Kidney (tissue), 14 donors: ENCODE measurements around the gene DNMBP. TPM values are rescaled to one million over a fixed set of nuclear protein-coding genes. Genes with fewer than 3 reads are reported as not detected.
"Not testable (repeated sequence)": the region's sequence is repeated elsewhere in the genome, so short reads cannot be mapped to it uniquely, and the experiment has no call there.

Experiments used
- DNase-seq, 5 donors: peaks; one replicate each; pipeline ENCODE4 v3.0.0-alpha.2; 2013 to 2020
- FAIRE-seq: peaks from 2 replicates; lab custom pipeline; 2012; peaks lifted over from hg19 to GRCh38; lab: Jason Lieb, UNC
- H3K27ac ChIP-seq, 2 donors: one replicate each; pipeline ENCODE4 v1.7.0; 2013; ENCODE audit warnings: low read depth in 2 of 2, low read length in 2 of 2, inconsistent platforms in 1 of 2
- H3K27me3 ChIP-seq: one replicate; pipeline ENCODE4 v1.7.1; 2013; ENCODE audit warnings: low read length, inconsistent platforms; ENCODE audit not compliant: control insufficient read depth, insufficient read depth
- H3K36me3 ChIP-seq, 3 donors: one replicate each; pipeline versions ENCODE4 v1.7.0 to v1.7.1; 2013; ENCODE audit warnings: low read length in 3 of 3, control low read depth in 1 of 3, inconsistent platforms in 1 of 3; ENCODE audit not compliant: insufficient read depth in 3 of 3, control insufficient read depth in 2 of 3
- H3K4me1 ChIP-seq, 3 donors: one replicate each; pipeline versions ENCODE4 v1.7.0 to v1.7.1; 2013; ENCODE audit warnings: low read length in 3 of 3, inconsistent platforms in 1 of 3, low read depth in 1 of 3; ENCODE audit not compliant: control insufficient read depth in 2 of 3, insufficient read depth in 2 of 3
- H3K4me3 ChIP-seq, 3 donors: one replicate each; pipeline versions ENCODE4 v1.7.0 to v1.8.1; 2013; ENCODE audit warnings: low read length in 3 of 3, control low read depth in 1 of 3, inconsistent platforms in 1 of 3
- H3K9ac ChIP-seq, 3 donors: one replicate each; pipeline versions ENCODE4 v1.7.0 to v1.7.1; 2013; ENCODE audit warnings: low read length in 3 of 3, control low read depth in 1 of 3, inconsistent platforms in 1 of 3
- H3K9me3 ChIP-seq, 3 donors: one replicate each; pipeline versions ENCODE4 v1.7.0 to v1.7.1; 2013; ENCODE audit warnings: low read length in 3 of 3, control low read depth in 1 of 3, inconsistent platforms in 1 of 3; ENCODE audit not compliant: control insufficient read depth in 2 of 3, insufficient read depth in 1 of 3
- intact Hi-C: fragments of 100-400 bp; cut with DNase I; formaldehyde crosslinking; loops from one replicate; pipeline ENCODE4 v1.11.1; 2022
- polyA plus RNA-seq: library from polyadenylated mRNA; stranded (reverse); fragments of 350-450 nt; fragmentation: Illumina TruSeq; extraction: RNeasy Lipid Tissue Mini Kit (QIAGEN cat#74804); gene quantifications from one replicate; pipeline ENCODE4 v1.2.3, GENCODE V29; 2014; ENCODE audit warnings: low read depth, low replicate concordance; ENCODE audit not compliant: insufficient read depth
- total RNA-seq: library from RNA; stranded (reverse); fragmentation: NEBNext Ultra II Directional; extraction: Animal tissue kit (Norgen Biotek cat#: 25700); gene quantifications from one replicate; pipeline ENCODE4 v1.2.1, GENCODE V29; 2021
- TF ChIP-seq, protein P1 (sequence below): IDR thresholded peaks from 3 replicates; pipeline ENCODE4 v1.5.1; 2012; ENCODE audit warnings: mild to moderate bottlenecking, moderate library complexity, borderline replicate concordance; ENCODE audit not compliant: insufficient read depth; ENCODE audit errors: extremely low read depth
- donor health status: control.
- donor health status: control.
- donor health status: control.
- donor health status: control.
- donor health status: control.
- donor health status: DM: yes; HTN: yes; CAD: no.
- donor health status: Normal renal cell carcinoma (clear cell type).

DNMBP gene
- total and polyA plus RNA-seq, 2 donors from 2014 or later: 11.6 to 23.7 TPM

DNA sequence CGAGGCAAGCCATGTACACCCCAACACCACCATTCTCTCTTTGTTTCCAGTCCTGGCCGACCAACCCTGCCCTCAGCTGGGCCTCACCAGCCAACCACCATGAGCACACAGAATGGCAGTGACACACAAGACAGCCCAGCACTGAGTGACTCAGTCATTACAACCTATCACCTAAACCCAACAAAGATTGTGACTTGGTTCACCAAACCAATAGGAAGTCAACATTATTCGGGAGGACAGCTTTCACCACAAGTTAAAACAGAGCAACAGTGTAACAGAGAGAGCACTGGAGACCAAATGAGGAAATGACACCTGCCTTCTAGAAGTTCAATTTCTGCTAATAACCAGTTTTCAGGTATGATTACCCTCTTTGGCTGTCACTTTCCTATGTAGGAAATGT is 72.1 kb downstream of the DNMBP start:
- intact Hi-C loops: no loop called here
- Histone ChIP-seq H3K4me3 (no peak overlapping the region), H3K27ac (no peak overlapping the region), H3K9me3 (no peaks in the 10 kb centered on the region), H3K27me3 (no peaks in the 10 kb centered on the region), H3K4me1 (peaks cover 0 to 5% (median 0%) of the 10 kb centered on the region in 3 donors), H3K36me3 (no peaks in the 10 kb centered on the region), H3K9ac (no peak overlapping the region)
- DNase-seq: no peak
- TF ChIP-seq, protein P1, sequence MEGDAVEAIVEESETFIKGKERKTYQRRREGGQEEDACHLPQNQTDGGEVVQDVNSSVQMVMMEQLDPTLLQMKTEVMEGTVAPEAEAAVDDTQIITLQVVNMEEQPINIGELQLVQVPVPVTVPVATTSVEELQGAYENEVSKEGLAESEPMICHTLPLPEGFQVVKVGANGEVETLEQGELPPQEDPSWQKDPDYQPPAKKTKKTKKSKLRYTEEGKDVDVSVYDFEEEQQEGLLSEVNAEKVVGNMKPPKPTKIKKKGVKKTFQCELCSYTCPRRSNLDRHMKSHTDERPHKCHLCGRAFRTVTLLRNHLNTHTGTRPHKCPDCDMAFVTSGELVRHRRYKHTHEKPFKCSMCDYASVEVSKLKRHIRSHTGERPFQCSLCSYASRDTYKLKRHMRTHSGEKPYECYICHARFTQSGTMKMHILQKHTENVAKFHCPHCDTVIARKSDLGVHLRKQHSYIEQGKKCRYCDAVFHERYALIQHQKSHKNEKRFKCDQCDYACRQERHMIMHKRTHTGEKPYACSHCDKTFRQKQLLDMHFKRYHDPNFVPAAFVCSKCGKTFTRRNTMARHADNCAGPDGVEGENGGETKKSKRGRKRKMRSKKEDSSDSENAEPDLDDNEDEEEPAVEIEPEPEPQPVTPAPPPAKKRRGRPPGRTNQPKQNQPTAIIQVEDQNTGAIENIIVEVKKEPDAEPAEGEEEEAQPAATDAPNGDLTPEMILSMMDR: no peak
- no peak for FAIRE-seq

GRCh38 chr10:99932203-99932957 is 77.4 kb downstream of the DNMBP start:
- DNase-seq, H3K36me3 ChIP-seq, H3K9me3 ChIP-seq, H3K4me3 ChIP-seq, H3K27me3 ChIP-seq, intact Hi-C loops, H3K9ac ChIP-seq: not testable (repeated sequence)
- peak overlapping the region; percentile 74 to 81 for H3K27ac ChIP-seq
- peak; percentile 55 for FAIRE-seq
- peaks cover 2 to 19% (median 13%) of the 10 kb centered on the region in 3 donors for H3K4me1 ChIP-seq

GRCh38 chr10:99930731-99931550 is 78.8 kb downstream of the DNMBP start:
- peak in 4 of 5 donors; percentile 82 to 96 (median 91) for DNase-seq
- peak overlapping the region; percentile 74 to 82 for H3K27ac ChIP-seq
- H3K9me3 ChIP-seq: no peaks in the 10 kb centered on the region
- H3K4me1 ChIP-seq: peaks cover 2 to 23% (median 21%) of the 10 kb centered on the region in 3 donors
- H3K36me3 ChIP-seq: no peaks in the 10 kb centered on the region
- TF ChIP-seq, protein P1: no peak
- intact Hi-C loops: no loop called here
- H3K27me3 ChIP-seq: no peaks in the 10 kb centered on the region
- FAIRE-seq: no peak
- H3K4me3 ChIP-seq: peak overlapping the region; percentile 64 to 79 (median 68)
- H3K9ac ChIP-seq: peak overlapping the region; percentile 24 to 71 (median 56)

DNA sequence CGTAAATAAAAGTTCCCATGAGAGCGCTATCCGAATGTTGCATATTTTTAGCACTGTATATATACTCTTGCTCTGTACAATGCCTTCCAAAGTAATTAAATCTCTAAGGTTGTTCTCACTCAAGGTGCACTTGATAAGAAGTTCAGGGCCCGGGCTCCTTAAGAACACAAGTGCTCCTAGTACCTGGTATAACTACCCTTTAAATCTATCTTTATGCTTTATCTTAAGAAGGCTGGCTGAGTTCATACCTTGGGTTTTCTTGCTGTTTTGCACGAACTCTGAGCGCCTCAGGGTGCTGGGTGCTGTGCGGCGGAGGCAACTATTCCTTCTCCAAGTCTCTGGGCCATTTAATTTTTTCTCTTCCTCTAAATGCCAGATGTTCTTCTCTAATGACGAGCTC is 80.4 kb downstream of the DNMBP start:
- TF ChIP-seq, protein P1: no peak
- H3K4me3 ChIP-seq: peak overlapping the region; percentile 64 to 79 (median 68)
- no peaks in the 10 kb centered on the region for H3K9me3 ChIP-seq
- DNase-seq: no peak
- peak overlapping the region in 2 of 3 donors; percentile 24 to 28 for H3K9ac ChIP-seq
- no peaks in the 10 kb centered on the region for H3K27me3 ChIP-seq
- peaks cover 2 to 23% (median 21%) of the 10 kb centered on the region in 3 donors for H3K4me1 ChIP-seq
- intact Hi-C loops: no loop called here
- H3K27ac ChIP-seq: peak overlapping the region; percentile 74 to 82
- no peaks in the 10 kb centered on the region for H3K36me3 ChIP-seq
- FAIRE-seq: no peak
